SIG-M5 treated with dmso at 0.1 percent for 504 hours (cell line): ENCODE results near the gene KCND2.
"Not testable (repeated sequence)": the region's sequence is repeated elsewhere in the genome, so short reads cannot be mapped to it uniquely, and the experiment has no call there.

Source experiments
- DNase-seq: peaks from one replicate; lab custom pipeline; 2025; ENCODE audit not compliant: unreplicated experiment; lab: John Stamatoyannopoulos, UW

KCND2 gene

GRCh38 chr7:120684463-120684862, 411.5 kb downstream of the KCND2 start:
- DNase-seq: no peak

- no peak for DNase-seq
Observed at GRCh38 chr7:120691915-120692314, 418.9 kb downstream of the KCND2 start.

GRCh38 chr7:120695848-120696247, 422.9 kb downstream of the KCND2 start:
- no peak for DNase-seq

- DNase-seq: no peak
Observed at GRCh38 chr7:120700796-120701195, 427.8 kb downstream of the KCND2 start.

- not testable (repeated sequence) for DNase-seq
Observed at GRCh38 chr7:120702408-120702807, 429.4 kb downstream of the KCND2 start.

- DNase-seq: no peak
Observed at GRCh38 chr7:120703585-120704240, 430.7 kb downstream of the KCND2 start.

- DNase-seq: no peak
Observed at GRCh38 chr7:120709252-120709971, 436.4 kb downstream of the KCND2 start.

GRCh38 chr7:120709972-120710320, 437.0 kb downstream of the KCND2 start:
- DNase-seq: no peak

GRCh38 chr7:120714945-120715344, 442.0 kb downstream of the KCND2 start:
- no peak for DNase-seq

- DNase-seq: no peak
Observed at GRCh38 chr7:120716307-120716706, 443.3 kb downstream of the KCND2 start.

GRCh38 chr7:120717166-120717565, 444.2 kb downstream of the KCND2 start:
- no peak for DNase-seq

- DNase-seq: no peak
Observed at GRCh38 chr7:120718361-120718760, 445.4 kb downstream of the KCND2 start.

GRCh38 chr7:120720317-120720716, 447.3 kb downstream of the KCND2 start:
- no peak for DNase-seq

GRCh38 chr7:120723465-120724385, 450.8 kb downstream of the KCND2 start:
- DNase-seq: no peak

- DNase-seq: no peak
Observed at GRCh38 chr7:120724448-120724847, 451.5 kb downstream of the KCND2 start.

GRCh38 chr7:120724955-120725354, 452.0 kb downstream of the KCND2 start:
- DNase-seq: no peak

- DNase-seq: peak; percentile 30
Observed at GRCh38 chr7:120725376-120726039, 452.5 kb downstream of the KCND2 start.

GRCh38 chr7:120729245-120729644, 456.3 kb downstream of the KCND2 start:
- no peak for DNase-seq

GRCh38 chr7:120731271-120731670, 458.3 kb downstream of the KCND2 start:
- DNase-seq: no peak

GRCh38 chr7:120732256-120732655, 459.3 kb downstream of the KCND2 start:
- DNase-seq: no peak

- no peak for DNase-seq
Observed at GRCh38 chr7:120733143-120733542, 460.2 kb downstream of the KCND2 start.
